AG10803 (cell line): ENCODE results near the gene SETBP1.

ENCODE experiments used
- DNase-seq: peaks from one replicate; pipeline ENCODE4 v3.0.0; 2010; ENCODE audit warnings: low read depth
- H3K4me3 ChIP-seq: 2 replicates; pipeline ENCODE4 v1.5.1; 2011; ENCODE audit warnings: mild to moderate bottlenecking, low read length, control low read depth
- CTCF ChIP-seq: conservative IDR thresholded peaks from 2 replicates; pipeline ENCODE4 v1.5.1; 2011; ENCODE audit warnings: mild to moderate bottlenecking, low read length, control low read depth, inconsistent platforms

Gene SETBP1

DNA sequence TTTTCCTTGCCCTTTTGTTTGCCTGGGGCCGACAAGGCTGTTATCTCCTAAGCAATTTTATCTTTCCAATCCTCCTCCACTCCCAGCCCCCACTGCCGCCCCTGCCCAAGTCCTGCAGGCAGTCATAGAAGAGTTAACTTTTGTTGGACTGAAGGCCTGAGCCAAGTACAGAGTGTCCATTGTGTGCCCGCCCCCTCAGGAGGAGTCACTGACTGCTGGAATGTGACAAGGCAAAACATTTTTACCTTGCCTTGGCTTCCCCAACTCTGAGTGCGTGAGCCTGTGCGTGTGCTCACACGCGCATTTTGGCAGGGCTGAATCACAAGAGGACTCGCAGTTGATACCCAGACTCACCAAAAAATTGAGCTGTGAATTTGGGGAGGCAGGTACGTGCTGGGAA, 16.2 kb downstream of the SETBP1 start:
- no peak for DNase-seq
- H3K4me3 ChIP-seq: no peak overlapping the region
- no peak for TF ChIP-seq CTCF

- TF ChIP-seq CTCF: no peak
- no peak overlapping the region for H3K4me3 ChIP-seq
- DNase-seq: no peak
Observed at GRCh38 chr18:44697315-44697714, 16.6 kb downstream of the SETBP1 start.

GRCh38 chr18:44698518-44698917, 17.8 kb downstream of the SETBP1 start:
- no peak overlapping the region for H3K4me3 ChIP-seq
- TF ChIP-seq CTCF: no peak
- no peak for DNase-seq

DNA sequence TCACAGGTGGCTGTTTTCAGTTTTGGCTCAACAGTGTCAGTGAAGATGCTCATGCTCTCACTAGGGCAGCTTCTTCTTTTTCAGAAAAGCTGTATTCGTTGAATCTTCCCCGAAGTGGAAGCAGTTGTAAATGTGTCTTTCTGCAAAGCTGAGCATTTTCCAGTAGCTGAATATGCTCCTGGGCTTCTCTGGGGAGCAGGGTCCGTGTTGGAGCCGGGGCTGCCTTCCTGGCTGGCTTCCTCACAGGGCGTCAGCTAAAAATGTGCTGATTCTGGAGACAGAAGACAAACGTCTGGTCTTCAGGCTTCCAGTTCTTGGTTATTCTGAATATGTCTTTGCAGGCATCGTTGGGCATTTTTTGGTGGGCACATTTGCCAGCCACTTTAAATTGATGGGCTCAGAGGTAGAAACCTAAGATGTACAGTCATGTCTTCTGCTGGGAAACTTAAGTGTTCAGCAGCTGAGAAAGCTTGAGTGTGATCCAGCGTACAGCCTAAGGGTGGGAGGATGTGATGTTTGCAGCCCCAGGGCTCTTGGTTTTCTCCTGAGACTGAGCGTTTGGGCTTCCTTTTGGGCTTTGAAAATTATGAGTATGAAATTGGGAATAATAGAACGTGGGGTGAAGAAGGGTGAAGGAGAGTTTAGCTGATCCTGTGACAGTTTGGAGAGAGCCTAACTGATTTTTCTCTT, 19.0 kb downstream of the SETBP1 start:
- DNase-seq: no peak
- no peak overlapping the region for H3K4me3 ChIP-seq
- no peak for TF ChIP-seq CTCF

GRCh38 chr18:44700652-44701051, 20.0 kb downstream of the SETBP1 start:
- no peak overlapping the region for H3K4me3 ChIP-seq
- no peak for TF ChIP-seq CTCF
- DNase-seq: no peak

GRCh38 chr18:44701227-44701626, 20.5 kb downstream of the SETBP1 start:
- TF ChIP-seq CTCF: no peak
- no peak overlapping the region for H3K4me3 ChIP-seq
- DNase-seq: no peak

DNA sequence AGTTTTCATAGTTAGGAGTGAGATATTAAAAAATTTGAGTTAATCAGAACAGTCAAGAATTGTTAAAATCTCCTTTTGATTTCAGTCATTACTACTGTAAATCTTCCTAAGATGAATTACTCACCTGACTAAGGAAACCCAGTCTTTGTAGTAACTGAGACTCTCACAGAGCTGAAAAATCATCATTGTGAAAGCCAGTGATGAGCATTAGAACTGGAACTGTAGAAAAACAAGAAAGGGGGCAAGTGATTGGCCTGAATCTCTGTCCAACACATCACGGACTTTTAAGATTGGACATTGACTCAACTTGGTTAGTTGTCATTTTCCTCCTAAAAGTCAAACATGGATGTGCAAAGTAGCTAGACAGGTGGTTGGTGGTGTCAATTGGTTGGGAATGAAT, 21.9 kb downstream of the SETBP1 start:
- TF ChIP-seq CTCF: no peak
- DNase-seq: no peak

More for the DNA sequence above, 21.9 kb downstream of the SETBP1 start:
- H3K4me3 ChIP-seq: no peak overlapping the region
